Dedifferentiated amniotic fluid mesenchymal stem cell (primary cell): Measurements from ENCODE around the gene NUDT1.

Experiments used
- DNase-seq: peaks from one replicate; pipeline ENCODE4 v3.0.0-alpha.2; 2016; ENCODE audit errors: extremely low spot score

The NUDT1 gene

DNA sequence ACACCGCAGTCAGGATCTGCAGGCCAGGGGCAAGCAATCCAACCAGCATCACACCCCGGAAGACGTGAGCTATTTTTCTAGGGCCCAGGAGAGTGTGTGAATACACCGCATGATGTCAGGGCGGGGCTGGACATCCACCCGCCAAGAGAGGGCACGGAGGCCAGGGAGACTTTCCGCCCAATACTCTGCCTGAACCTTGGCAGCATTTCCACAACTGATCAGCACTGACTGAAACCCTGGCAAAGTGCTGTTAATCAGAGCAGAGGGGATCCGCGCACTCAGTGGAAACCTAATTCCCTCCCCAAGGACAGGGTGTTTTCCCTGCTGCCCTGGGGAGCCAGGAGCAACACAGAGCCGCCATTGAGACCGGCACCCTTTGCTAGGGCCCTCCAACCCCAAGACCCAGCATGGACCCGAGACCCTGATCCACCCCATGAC, 17.5 kb upstream of the NUDT1 start:
- no peak for DNase-seq

GRCh38 chr7:2224934-2225333, 17.1 kb upstream of the NUDT1 start:
- DNase-seq = no peak

GRCh38 chr7:2225336-2225735, 16.7 kb upstream of the NUDT1 start:
- DNase-seq = no peak

DNA sequence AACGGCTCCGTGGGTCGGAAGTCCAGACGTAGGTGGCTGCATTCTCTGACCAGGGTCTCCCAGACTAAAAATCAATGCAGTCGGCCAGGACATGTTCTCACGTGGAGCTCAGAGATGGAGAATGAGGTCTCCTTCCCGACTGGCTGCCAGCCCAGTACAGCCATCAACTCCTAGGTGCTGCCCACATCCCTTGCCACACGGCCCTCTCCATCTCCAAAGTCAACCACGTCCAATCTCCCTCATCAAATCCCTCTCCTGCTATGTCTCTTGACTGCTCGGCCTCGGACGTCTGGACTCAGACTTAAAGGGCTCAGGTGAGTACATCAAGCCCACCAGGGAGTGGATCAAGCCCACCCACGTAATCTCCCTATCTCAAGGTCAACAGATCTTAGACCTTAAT, 16.2 kb upstream of the NUDT1 start:
- DNase-seq = no peak

DNA sequence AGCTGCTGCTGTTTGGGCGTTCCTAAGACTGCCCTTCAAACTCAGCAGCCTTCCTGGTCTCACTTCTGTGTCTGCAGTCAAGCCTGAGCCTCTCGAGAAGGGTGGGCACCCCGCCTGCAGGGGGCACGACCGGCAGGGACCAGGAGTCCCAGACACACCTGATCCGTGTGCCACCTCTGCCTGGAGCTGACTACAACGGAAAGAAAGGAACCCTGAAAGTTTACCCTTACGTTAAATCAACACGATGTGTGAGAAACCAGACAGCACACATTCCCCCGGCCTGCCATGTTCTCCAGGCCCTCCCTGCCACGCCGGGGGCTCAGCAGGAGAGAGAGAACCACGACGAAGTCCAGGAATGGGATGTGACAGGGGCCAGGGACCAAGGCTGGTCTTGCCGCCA, 14.3 kb upstream of the NUDT1 start:
- DNase-seq = no peak

DNA sequence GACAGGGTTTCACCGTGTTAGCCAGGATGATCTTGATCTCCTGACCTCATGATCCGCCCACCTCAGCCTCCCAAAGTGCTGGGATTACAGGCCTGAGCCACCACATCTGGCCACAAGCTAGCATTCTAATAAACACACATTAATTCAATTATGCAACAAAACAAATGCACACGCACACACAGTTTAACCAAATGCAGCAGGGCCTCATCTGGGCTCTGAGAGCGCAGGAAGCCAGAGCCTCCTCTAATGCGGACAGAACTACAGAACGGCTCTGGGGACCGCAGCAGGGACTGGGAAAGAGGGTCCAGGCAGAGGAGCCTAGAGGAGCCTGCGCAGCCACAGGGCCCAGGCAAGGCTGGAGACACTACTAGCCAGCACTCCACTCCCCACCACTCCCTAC, 13.1 kb upstream of the NUDT1 start:
- no peak for DNase-seq

DNA sequence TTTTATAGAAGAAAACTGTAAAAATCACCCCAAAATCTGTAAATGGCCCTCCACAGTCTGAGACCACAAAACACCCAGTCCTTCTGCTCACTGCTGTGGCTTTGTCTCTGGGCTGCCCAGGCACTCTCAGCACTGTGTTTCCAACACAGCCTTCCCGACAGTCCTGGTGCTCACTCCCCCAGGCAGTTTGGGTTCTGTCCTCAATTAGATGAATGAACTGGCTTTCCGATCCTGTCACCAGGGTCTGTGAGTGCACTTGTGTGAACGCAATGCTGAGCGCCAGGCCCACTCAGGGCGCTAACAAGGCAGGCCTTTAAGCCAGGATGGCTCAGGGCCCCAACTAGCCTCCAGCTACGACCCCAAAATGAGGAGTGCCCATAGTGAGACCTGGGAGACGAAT, 12.6 kb upstream of the NUDT1 start:
- no peak for DNase-seq

GRCh38 chr7:2230226-2230625, 11.8 kb upstream of the NUDT1 start:
- no peak for DNase-seq

DNA sequence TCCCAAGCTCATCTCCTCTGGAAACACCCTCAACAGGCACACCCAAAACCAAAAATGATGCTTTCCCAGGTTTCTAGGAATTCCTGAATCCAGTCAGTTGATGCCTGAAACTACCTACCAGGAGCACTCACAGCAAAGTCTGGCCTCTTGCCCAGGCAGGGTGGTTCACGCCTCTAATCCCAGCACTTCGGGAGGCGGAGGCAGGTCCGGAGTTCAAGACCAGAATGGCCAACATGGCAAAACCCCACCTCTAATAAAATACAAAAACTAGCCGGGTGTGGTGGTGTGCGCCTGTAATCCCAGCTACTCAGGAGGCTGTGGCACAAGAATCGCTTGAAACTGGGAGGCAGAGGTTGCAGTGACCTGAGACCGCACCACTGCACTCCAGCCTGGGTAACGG, 11.1 kb upstream of the NUDT1 start:
- no peak for DNase-seq

- no peak for DNase-seq
Observed at GRCh38 chr7:2231992-2232765, 9.8 kb upstream of the NUDT1 start.

DNA sequence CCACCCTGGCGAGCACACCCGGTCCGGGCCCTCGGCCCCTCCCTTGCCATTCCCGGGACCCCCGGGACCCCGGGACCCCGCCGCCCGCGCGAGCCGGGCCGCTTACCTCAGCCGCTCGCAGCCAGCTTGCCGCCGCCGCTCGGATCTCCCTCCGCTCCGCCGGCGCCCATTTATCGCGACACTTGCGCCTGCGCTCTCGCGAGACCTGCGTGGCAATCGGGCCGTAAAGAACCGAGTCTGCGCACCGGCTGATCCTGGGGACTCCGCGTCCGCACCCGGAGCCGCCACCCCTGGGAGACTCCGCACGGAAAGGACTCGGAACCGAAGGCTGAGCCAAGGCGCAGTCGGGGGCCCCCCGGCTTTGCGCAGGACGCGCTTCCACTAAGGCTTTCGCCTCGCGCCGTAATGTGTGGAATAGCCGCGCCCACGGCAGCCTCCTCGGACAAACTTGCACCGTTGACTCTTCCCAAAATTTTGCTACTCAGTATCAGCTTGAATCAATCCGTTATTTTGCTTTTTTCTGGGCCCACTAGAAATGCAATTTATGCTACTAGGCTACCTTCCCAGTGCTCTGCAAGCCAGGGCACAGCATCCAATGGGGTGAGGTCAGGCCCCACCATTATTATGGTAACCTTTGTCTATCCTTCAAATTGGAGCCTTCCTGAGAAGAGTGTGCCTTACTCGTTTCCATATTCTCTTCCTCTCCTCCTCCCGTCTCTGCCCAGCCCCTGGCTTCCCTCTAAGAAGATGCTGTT, 9.1 kb upstream of the NUDT1 start, which contains the start of gene MAD1L1:
Gene MAD1L1 (minus strand): TSS at position 180 of the 755 bp plus-strand sequence. CDS start 2,812 bp downstream, outside the sequence.
- peak; percentile 89 for DNase-seq

- no peak for DNase-seq
Observed at GRCh38 chr7:2233926-2234325, 8.1 kb upstream of the NUDT1 start.

DNA sequence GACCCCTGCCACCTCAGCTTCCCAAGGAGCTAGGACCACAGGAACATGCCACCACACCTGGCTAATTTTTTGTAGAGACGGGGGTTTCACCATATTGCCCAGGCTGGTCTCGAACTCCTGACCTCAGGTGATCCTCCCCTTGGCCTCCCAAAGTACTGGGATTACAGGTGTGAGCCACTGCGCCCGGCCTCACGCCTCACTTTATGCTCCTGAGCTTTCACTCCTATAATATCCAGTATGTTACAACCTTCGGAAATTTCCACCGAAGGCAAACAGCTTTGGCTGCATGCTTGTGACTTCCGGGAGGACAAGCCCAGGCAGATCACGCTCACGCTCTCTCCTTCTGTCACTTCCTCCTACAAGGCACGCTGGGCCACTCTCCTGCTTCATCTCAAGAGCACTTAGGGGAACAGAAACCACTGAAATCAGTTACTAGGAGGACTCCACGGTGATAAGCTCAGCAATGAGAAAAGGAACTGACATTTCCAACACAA, 4.9 kb upstream of the NUDT1 start:
- DNase-seq = no peak

DNA sequence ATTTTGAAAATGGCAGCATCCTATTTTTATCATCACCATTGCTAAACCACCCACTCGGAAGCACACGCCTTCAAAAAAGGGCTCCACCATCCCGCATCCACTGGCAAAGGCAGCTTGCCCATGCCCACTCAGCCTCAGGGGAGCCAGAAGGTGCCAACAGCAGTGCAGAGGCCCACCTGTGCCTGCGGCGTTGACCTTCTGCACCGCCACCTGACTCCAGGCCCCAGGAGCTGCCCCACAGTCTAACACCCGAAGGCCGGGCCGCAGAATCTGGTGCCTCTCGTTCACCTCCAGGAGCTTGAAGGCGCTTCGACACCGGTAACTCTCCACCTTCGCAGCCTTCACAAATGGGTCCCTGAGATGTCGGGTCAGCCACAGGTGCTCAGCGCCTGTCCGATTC, 2.8 kb upstream of the NUDT1 start:
- no peak for DNase-seq

- DNase-seq = no peak
Observed at GRCh38 chr7:2242541-2243429, 759 bp downstream of the NUDT1 start.

GRCh38 chr7:2243458-2243857, 1.4 kb downstream of the NUDT1 start:
- DNase-seq = no peak

GRCh38 chr7:2244404-2244995, 2.5 kb downstream of the NUDT1 start:
- DNase-seq = no peak

GRCh38 chr7:2245883-2246675, 4.1 kb downstream of the NUDT1 start:
- no peak for DNase-seq

GRCh38 chr7:2247141-2247995, 5.3 kb downstream of the NUDT1 start:
- DNase-seq = no peak
